ENCODE measurements around the gene PARG. TPM values are rescaled to one million over a fixed set of nuclear protein-coding genes. Genes with fewer than 3 reads are reported as not detected.

PARG gene
- total RNA-seq, 4 donors from 2014 or later, result 18.9 to 28.2 (median 26.6) TPM

DNA sequence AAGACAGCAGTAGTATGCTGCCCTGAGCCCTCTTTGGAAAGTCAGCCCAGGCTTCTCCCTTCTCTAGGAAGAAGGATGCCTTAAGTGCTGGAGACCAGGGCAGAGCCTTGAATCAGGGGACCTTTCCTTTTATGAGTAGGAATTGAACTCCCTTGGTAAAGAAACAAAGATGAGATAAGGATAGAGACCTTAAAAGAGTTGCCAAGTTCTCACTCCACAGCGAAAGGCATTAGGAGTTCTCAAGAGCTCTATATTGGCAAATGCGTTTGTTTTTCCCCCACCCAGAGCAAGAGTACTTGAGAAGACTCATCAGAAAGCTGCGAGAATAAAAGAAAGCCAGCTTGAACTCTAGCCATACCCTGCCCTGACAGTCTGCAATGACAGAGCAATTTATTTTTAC, 106.9 kb downstream of the PARG start:
- TF ChIP-seq, protein P1, sequence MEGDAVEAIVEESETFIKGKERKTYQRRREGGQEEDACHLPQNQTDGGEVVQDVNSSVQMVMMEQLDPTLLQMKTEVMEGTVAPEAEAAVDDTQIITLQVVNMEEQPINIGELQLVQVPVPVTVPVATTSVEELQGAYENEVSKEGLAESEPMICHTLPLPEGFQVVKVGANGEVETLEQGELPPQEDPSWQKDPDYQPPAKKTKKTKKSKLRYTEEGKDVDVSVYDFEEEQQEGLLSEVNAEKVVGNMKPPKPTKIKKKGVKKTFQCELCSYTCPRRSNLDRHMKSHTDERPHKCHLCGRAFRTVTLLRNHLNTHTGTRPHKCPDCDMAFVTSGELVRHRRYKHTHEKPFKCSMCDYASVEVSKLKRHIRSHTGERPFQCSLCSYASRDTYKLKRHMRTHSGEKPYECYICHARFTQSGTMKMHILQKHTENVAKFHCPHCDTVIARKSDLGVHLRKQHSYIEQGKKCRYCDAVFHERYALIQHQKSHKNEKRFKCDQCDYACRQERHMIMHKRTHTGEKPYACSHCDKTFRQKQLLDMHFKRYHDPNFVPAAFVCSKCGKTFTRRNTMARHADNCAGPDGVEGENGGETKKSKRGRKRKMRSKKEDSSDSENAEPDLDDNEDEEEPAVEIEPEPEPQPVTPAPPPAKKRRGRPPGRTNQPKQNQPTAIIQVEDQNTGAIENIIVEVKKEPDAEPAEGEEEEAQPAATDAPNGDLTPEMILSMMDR (IDR thresholded peaks at IDR 0.05; ENCODE audit: low read depth), result no peak

DNA sequence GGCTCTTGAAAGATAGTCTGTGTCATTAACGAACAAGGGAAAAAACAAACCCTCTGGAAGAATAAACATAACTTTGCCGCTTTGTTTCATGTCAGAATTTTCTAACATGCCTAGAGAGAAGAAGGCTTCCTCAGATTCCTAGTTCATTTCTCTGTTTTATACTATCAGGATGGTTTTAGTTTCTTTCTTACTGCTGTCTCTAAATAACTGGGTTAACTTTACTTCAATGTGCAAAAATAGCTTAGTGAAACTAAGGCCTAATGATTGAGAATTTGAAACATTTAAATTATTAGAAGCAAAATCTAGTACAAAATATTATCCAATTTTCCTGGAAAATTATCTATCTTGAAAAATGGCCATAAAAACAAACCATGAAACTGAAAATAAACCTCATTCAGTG, 107.6 kb downstream of the PARG start:
- TF ChIP-seq, protein P1 (IDR thresholded peaks at IDR 0.05; ENCODE audit: low read depth), result no peak

DNA sequence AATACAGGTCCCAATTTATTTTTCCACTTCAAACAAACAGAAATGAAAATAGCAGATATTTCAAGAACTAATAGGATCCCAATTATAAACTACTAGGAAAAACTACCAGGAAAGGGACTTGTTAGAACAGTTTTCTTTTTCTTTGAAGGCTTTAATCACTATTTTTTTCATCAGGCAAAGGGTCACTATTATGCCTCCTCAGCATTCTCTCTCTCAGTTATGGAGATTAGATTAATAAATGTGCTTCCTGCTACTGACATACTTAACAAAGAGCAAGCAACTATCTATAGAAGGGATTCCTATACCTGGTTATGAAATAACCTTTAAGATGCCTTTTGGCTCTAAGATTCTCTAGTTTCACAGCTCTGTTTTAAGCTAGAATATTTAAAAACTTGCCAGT, 108.7 kb downstream of the PARG start:
- TF ChIP-seq, protein P1 (IDR thresholded peaks at IDR 0.05; ENCODE audit: low read depth), result no peak

GRCh38 chr10:49831352-49832035, 110.3 kb downstream of the PARG start:
- TF ChIP-seq, protein P1 (IDR thresholded peaks at IDR 0.05; ENCODE audit: low read depth), result no peak

GRCh38 chr10:49830846-49831245, 111.0 kb downstream of the PARG start:
- TF ChIP-seq, protein P1 (IDR thresholded peaks at IDR 0.05; ENCODE audit: low read depth), result no peak

DNA sequence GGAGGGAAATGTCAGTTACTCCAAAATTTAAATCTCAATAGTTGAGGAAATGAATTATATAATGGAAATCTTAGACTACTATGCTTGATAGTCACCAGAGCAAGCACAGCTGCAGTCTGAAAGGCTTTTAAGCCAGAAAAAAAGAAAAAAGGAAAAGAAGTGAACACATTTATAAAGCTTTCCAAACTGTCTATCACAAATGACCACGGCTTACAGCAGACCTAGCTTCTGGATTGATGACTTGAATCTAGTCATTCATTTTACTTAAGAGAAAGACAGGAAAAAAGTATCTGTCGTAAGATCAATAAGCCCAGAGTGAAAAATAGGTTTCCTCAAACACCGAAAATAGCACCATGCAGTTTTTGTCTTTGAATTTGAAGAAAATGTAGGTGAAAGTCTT, 111.8 kb downstream of the PARG start:
- TF ChIP-seq, protein P1 (IDR thresholded peaks at IDR 0.05; ENCODE audit: low read depth), result no peak

GRCh38 chr10:49827297-49827696, 114.5 kb downstream of the PARG start:
- TF ChIP-seq, protein P1 (IDR thresholded peaks at IDR 0.05; ENCODE audit: low read depth), result no peak
